Endodermal cell (in vitro differentiated cells): ENCODE results near the gene GRIN2D. TPM values are rescaled to one million over a fixed set of nuclear protein-coding genes. Genes with fewer than 3 reads are reported as not detected.
"Not testable (repeated sequence)": the region's sequence is repeated elsewhere in the genome, so short reads cannot be mapped to it uniquely, and the experiment has no call there.

Experiments used
- DNase-seq: peaks from one replicate; pipeline ENCODE4 v3.0.0-alpha.2; 2017
- H3K27ac ChIP-seq: 2 replicates; pipeline ENCODE4 v1.5.1; 2013; ENCODE audit warnings: mild to moderate bottlenecking, low read depth, low read length, moderate library complexity
- H3K27me3 ChIP-seq: 2 replicates; pipeline ENCODE4 v1.6.1; 2013; ENCODE audit warnings: mild to moderate bottlenecking, low read length, moderate library complexity; ENCODE audit not compliant: insufficient read depth, control insufficient read depth, poor library complexity, severe bottlenecking
- H3K36me3 ChIP-seq: 2 replicates; pipeline ENCODE4 v1.7.0; 2013; ENCODE audit warnings: mild to moderate bottlenecking, low read length, moderate library complexity; ENCODE audit not compliant: control insufficient read depth, insufficient read depth
- H3K4me1 ChIP-seq: one replicate; pipeline ENCODE4 v1.7.0; 2013; ENCODE audit warnings: low read length; ENCODE audit not compliant: control insufficient read depth, insufficient read depth
- H3K4me3 ChIP-seq: 2 replicates; pipeline ENCODE4 v1.5.1; 2013; ENCODE audit warnings: mild to moderate bottlenecking, low read length, moderate library complexity
- H3K9ac ChIP-seq: 2 replicates; pipeline ENCODE4 v1.6.1; 2013; ENCODE audit warnings: mild to moderate bottlenecking, low read length, moderate library complexity; ENCODE audit not compliant: poor library complexity, severe bottlenecking; ENCODE audit errors: extremely low read depth
- H3K9me3 ChIP-seq: 2 replicates; pipeline ENCODE4 v1.6.1; 2013; ENCODE audit warnings: mild to moderate bottlenecking, low read length, moderate library complexity; ENCODE audit not compliant: control insufficient read depth
- H3K27ac Mint-ChIP-seq: 2 replicates; pipeline ENCODE4 v1.8.0; 2020; ENCODE audit warnings: mixed read lengths
- H3K27me3 Mint-ChIP-seq: 2 replicates; pipeline ENCODE4 v1.8.0; 2021; ENCODE audit warnings: mild to moderate bottlenecking, mixed read lengths; ENCODE audit not compliant: insufficient read depth
- H3K36me3 Mint-ChIP-seq: 2 replicates; pipeline ENCODE4 v1.8.0; 2020; ENCODE audit warnings: low read depth, mixed read lengths
- H3K4me1 Mint-ChIP-seq: 2 replicates; pipeline ENCODE4 v1.8.0; 2020; ENCODE audit warnings: mixed read lengths
- H3K4me3 Mint-ChIP-seq: 2 replicates; pipeline ENCODE4 v1.8.0; 2020; ENCODE audit warnings: mild to moderate bottlenecking, moderate library complexity, mixed read lengths
- H3K9me3 Mint-ChIP-seq: 2 replicates; pipeline ENCODE4 v1.8.0; 2020; ENCODE audit warnings: mild to moderate bottlenecking, mixed read lengths
- WGBS, 2 experiments: methylation state at CpG; one replicate each; pipeline versions ENCODE4 v1.1.5 to v1.1.7; 2013; ENCODE audit warnings: missing lambda C conversion rate in 2 of 2, mixed read lengths in 1 of 2; ENCODE audit not compliant: insufficient coverage in 1 of 2, insufficient read length in 1 of 2; 5-methylcytosine and 5-hydroxymethylcytosine counted together
- total RNA-seq, 2 donors: library from RNA; stranded (reverse); fragmentation: NEBNext Ultra II Directional in 1 of 2; extraction: Animal tissue kit (Norgen Biotek cat#: 25700) in 1 of 2; gene quantifications; 2 replicates in 1 of 2; 3 replicates in 1 of 2; pipeline ENCODE4 v1.2.1, GENCODE V29; 2021
- TF ChIP-seq, protein P1 (sequence below): fragments of 200-600 bp; sonication (generic); conservative IDR thresholded peaks from 2 replicates; pipeline ENCODE4 v1.5.0; 2021; ENCODE audit warnings: antibody characterized with exemption, mild to moderate bottlenecking

The GRIN2D gene
- total RNA-seq, 2 donors from 2014 or later: 0.77 to 1.2 TPM

- no peaks in the 10 kb centered on the region for H3K4me1 ChIP-seq
- Mint-ChIP-seq H3K27ac (no peak overlapping the region), H3K36me3 (no peaks in the 10 kb centered on the region), H3K9me3 (no peaks in the 10 kb centered on the region), H3K4me3 (no peak overlapping the region), H3K27me3 (peaks cover 27% of the 10 kb centered on the region), H3K4me1 (no peaks in the 10 kb centered on the region)
- no peak for DNase-seq
- H3K27ac ChIP-seq: no peak overlapping the region
- no peaks in the 10 kb centered on the region for H3K27me3 ChIP-seq
- H3K9ac ChIP-seq: no peak overlapping the region
- H3K36me3 ChIP-seq: no peaks in the 10 kb centered on the region
- H3K4me3 ChIP-seq: no peak overlapping the region
- no peaks in the 10 kb centered on the region for H3K9me3 ChIP-seq
- TF ChIP-seq, protein P1, sequence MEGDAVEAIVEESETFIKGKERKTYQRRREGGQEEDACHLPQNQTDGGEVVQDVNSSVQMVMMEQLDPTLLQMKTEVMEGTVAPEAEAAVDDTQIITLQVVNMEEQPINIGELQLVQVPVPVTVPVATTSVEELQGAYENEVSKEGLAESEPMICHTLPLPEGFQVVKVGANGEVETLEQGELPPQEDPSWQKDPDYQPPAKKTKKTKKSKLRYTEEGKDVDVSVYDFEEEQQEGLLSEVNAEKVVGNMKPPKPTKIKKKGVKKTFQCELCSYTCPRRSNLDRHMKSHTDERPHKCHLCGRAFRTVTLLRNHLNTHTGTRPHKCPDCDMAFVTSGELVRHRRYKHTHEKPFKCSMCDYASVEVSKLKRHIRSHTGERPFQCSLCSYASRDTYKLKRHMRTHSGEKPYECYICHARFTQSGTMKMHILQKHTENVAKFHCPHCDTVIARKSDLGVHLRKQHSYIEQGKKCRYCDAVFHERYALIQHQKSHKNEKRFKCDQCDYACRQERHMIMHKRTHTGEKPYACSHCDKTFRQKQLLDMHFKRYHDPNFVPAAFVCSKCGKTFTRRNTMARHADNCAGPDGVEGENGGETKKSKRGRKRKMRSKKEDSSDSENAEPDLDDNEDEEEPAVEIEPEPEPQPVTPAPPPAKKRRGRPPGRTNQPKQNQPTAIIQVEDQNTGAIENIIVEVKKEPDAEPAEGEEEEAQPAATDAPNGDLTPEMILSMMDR: no peak
- WGBS, 2 experiments: 60 to 90% methylated on average over 1 to 14 of the region's 14 CpGs
Measured at GRCh38 chr19:48368936-48369335, 24.5 kb upstream of the GRIN2D start.

- DNase-seq: no peak
- H3K4me1 ChIP-seq: no peaks in the 10 kb centered on the region
- 77 to 79% methylated on average over 3 to 4 of the region's 4 CpGs for WGBS, 2 experiments
- Mint-ChIP-seq H3K36me3 (no peaks in the 10 kb centered on the region), H3K4me1 (no peaks in the 10 kb centered on the region), H3K4me3 (no peak overlapping the region), H3K9me3 (no peaks in the 10 kb centered on the region), H3K27ac (no peak overlapping the region), H3K27me3 (peaks cover 34% of the 10 kb centered on the region)
- H3K36me3 ChIP-seq: no peaks in the 10 kb centered on the region
- H3K9ac ChIP-seq: no peak overlapping the region
- TF ChIP-seq, protein P1: no peak
- H3K9me3 ChIP-seq: no peaks in the 10 kb centered on the region
- H3K4me3 ChIP-seq: no peak overlapping the region
- H3K27me3 ChIP-seq: no peaks in the 10 kb centered on the region
- no peak overlapping the region for H3K27ac ChIP-seq
Measured at GRCh38 chr19:48370955-48371354, 22.5 kb upstream of the GRIN2D start.

- H3K4me1 Mint-ChIP-seq: no peaks in the 10 kb centered on the region
- TF ChIP-seq, protein P1: no peak
- no peaks in the 10 kb centered on the region for H3K4me1 ChIP-seq
- no peaks in the 10 kb centered on the region for H3K36me3 ChIP-seq
- H3K9ac ChIP-seq: no peak overlapping the region
- H3K27me3 Mint-ChIP-seq: peaks cover 34% of the 10 kb centered on the region
- H3K27me3 ChIP-seq: no peaks in the 10 kb centered on the region
- H3K4me3 Mint-ChIP-seq: no peak overlapping the region
- no peak overlapping the region for H3K27ac ChIP-seq
- H3K27ac Mint-ChIP-seq: no peak overlapping the region
- WGBS, 2 experiments: 93 to 94% methylated on average over 5 to 7 of the region's 7 CpGs
- no peaks in the 10 kb centered on the region for H3K9me3 Mint-ChIP-seq
- no peaks in the 10 kb centered on the region for H3K9me3 ChIP-seq
- H3K4me3 ChIP-seq: no peak overlapping the region
- H3K36me3 Mint-ChIP-seq: no peaks in the 10 kb centered on the region
- no peak for DNase-seq
Measured at GRCh38 chr19:48371367-48371766, 22.1 kb upstream of the GRIN2D start.

GRCh38 chr19:48371771-48372170 lies 21.7 kb upstream of the GRIN2D start:
- H3K9me3 ChIP-seq, DNase-seq, H3K4me1 ChIP-seq, H3K9ac ChIP-seq, H3K4me1 Mint-ChIP-seq, H3K4me3 ChIP-seq, H3K27ac Mint-ChIP-seq, H3K4me3 Mint-ChIP-seq, H3K36me3 Mint-ChIP-seq, H3K27me3 ChIP-seq, H3K9me3 Mint-ChIP-seq, H3K36me3 ChIP-seq, H3K27ac ChIP-seq: not testable (repeated sequence)
- whole genome bisulfite sequencing, 2 experiments: 80 to 97% methylated on average over 1 to 5 of the region's 5 CpGs
- peaks cover 32% of the 10 kb centered on the region for H3K27me3 Mint-ChIP-seq
